Activated B cell treated with CpG ODN at 0.5 μM for 24 hours (primary cell): ENCODE data around the gene FAM110D. TPM values are rescaled to one million over a fixed set of nuclear protein-coding genes. Genes with fewer than 3 reads are reported as not detected.
A peak's percentile ranks its signal among the peaks of the same experiment; 100 is the strongest.

ENCODE experiments used
- ATAC-seq: fragments of 200-7000 bp; cut with Tn5 transposase; one replicate; pipeline ENCODE4 v1.10.0; 2021; ENCODE audit warnings: low read depth, mild to moderate bottlenecking, moderate library complexity
- CTCF ChIA-PET: fragments of 350-600 bp; sonication (Branson Sonifier 250); formaldehyde crosslinking; loops from one replicate; lab custom pipeline; 2021; ENCODE audit warnings: antibody characterized with exemption; lab: Charles Lee
- POLR2A ChIA-PET: fragments of 350-600 bp; sonication (Branson Sonifier 250); formaldehyde crosslinking; loops from one replicate; lab custom pipeline; 2021; ENCODE audit warnings: antibody characterized with exemption; lab: Charles Lee
- DNase-seq: peaks from one replicate; pipeline ENCODE4 v3.0.0; 2022
- H3K27ac Mint-ChIP-seq: one replicate; pipeline ENCODE4 v1.8.0; 2020; ENCODE audit warnings: mixed read lengths
- H3K27me3 Mint-ChIP-seq: one replicate; pipeline ENCODE4 v1.8.0; 2021; ENCODE audit warnings: mixed read lengths
- H3K36me3 Mint-ChIP-seq: one replicate; pipeline ENCODE4 v1.8.0; 2021; ENCODE audit warnings: low read depth, mixed read lengths
- H3K4me1 Mint-ChIP-seq: one replicate; pipeline ENCODE4 v1.8.0; 2021; ENCODE audit warnings: mixed read lengths
- H3K4me3 Mint-ChIP-seq: one replicate; pipeline ENCODE4 v1.8.0; 2020; ENCODE audit warnings: mild to moderate bottlenecking, mixed read lengths
- H3K9me3 Mint-ChIP-seq: one replicate; pipeline ENCODE4 v1.8.0; 2020; ENCODE audit warnings: mixed read lengths
- intact Hi-C: fragments of 100-400 bp; cut with micrococcal nuclease; formaldehyde crosslinking; loops from one replicate; pipeline ENCODE4 v1.15.1; 2024
- total RNA-seq: library from RNA; stranded (reverse); gene quantifications from 2 replicates; pipeline ENCODE4 v1.2.3, GENCODE V29; 2022
- TF ChIP-seq, protein P1 (sequence below): fragments of 200-600 bp; IDR thresholded peaks from one replicate; pipeline ENCODE4 v1.8.0; 2022; ENCODE audit warnings: antibody characterized with exemption, mild to moderate bottlenecking

Gene FAM110D
- not detected in 2 replicates for total RNA-seq

DNA sequence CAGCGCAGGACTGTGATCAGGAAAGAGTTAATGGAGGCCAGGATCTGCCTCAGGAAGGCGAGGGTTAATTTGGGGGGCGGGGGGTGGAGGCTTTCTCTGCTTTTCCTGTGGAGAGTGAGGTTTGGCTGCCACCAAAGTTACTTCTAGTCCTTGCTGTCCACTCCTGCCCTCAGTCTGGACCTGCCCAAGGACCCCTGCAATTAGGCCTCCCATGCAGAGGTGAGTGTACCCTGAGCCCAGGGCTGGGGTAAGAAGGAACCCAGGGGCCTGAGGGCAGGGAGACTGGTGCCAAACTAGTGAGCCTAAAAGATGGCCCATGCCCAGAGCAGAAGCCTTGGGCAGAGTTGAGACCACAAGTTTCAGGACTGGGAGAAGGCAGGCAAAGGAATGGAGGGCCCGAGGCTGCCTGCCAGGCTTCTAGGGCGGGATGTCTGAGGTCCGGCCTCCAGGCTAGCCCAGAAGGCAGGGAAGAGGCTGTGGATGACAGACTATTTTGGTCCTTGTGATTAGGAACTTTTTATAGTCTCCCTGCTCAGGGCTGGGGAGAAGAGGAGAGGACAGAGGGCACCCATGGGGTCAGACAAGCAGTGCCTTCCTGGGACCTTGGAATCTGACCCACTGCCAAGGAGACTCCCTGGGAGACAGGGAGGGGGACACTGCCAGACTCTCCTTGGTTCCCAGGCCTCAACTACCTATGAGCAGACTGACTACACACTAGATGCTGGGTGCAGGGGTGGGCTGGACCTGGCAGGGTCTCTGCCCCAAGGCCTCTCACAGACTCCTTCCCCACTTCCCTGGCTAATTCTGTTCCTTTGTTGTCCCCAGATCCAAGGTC lies at the start of gene FAM110D:
Gene FAM110D, plus strand, starts transcription at position 172 of the 835 bp plus-strand sequence. CDS start 2,213 bp downstream, outside the sequence.
- peaks cover 9% of the 10 kb centered on the region for H3K4me1 Mint-ChIP-seq
- H3K27ac Mint-ChIP-seq, result no peak within 1 kb of the TSS
- CTCF ChIA-PET, result no interaction called here
- no peaks in the 10 kb centered on the region for H3K9me3 Mint-ChIP-seq
- no peak within 1 kb of the TSS for H3K4me3 Mint-ChIP-seq
- ATAC-seq (no peak), DNase-seq (no peak)
- intact Hi-C loops, result no loop called here
- TF ChIP-seq, protein P1, sequence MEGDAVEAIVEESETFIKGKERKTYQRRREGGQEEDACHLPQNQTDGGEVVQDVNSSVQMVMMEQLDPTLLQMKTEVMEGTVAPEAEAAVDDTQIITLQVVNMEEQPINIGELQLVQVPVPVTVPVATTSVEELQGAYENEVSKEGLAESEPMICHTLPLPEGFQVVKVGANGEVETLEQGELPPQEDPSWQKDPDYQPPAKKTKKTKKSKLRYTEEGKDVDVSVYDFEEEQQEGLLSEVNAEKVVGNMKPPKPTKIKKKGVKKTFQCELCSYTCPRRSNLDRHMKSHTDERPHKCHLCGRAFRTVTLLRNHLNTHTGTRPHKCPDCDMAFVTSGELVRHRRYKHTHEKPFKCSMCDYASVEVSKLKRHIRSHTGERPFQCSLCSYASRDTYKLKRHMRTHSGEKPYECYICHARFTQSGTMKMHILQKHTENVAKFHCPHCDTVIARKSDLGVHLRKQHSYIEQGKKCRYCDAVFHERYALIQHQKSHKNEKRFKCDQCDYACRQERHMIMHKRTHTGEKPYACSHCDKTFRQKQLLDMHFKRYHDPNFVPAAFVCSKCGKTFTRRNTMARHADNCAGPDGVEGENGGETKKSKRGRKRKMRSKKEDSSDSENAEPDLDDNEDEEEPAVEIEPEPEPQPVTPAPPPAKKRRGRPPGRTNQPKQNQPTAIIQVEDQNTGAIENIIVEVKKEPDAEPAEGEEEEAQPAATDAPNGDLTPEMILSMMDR, result no peak
- H3K27me3 Mint-ChIP-seq, result peaks cover 40% of the 10 kb centered on the region
- POLR2A ChIA-PET, result interaction anchor here (0.7 kb wide), 1 partner anchor 1422 kb away, joined by 6 read pairs; no protein-coding TSS in a partner anchor
- no peaks in the 10 kb centered on the region for H3K36me3 Mint-ChIP-seq

DNA sequence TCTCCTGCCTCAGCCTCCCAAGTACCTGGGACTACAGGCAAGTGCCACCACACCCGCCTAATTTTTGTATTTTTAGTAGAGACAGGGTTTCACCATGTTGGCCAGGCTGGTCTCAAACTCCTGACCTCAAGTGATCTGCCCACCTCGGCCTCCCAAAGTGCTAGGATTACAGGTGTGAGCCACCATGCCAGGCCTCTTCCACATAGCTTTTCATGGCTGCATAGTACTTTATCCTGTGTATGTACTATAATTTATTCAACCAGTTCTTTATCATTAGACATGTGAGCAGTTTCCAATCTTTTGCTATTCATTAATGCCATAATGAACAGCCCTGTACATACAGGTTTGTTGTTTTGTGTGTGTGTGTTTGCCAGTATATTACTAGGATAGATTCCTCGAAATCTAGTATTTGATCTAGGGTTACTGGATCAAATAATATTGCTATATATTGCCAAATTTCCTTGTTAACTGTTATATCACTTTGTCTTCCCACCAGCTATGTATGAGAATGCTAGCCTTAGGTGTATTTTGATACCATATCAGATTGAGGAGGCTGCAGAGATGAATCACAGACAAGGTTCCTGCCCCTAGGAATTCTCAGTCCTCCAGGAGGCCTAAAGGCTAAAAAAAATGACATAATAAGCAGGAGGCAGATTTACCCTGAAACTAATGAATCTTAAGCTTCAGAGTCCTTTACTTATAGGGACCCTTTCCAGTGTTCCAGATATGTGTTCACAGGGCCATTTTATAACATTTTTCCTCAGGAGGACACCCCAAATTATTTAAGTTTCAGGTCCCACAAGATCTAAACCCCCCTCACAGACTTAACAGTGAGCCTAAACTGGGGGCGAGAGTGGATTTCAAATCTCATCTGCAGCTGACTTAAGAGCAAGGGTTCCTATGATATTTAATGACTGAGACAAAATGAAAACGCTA lies 49.4 kb upstream of the FAM110D start:
- no peak for DNase-seq
- ChIA-PET POLR2A (interaction anchor here (0.9 kb wide), 1 partner anchor 234 kb away, joined by 3 read pairs; the partner anchor contains the start of gene PAQR7), CTCF (interaction anchor here (0.7 to 1.3 kb wide), 4 partner anchors 34 to 310 kb away, joined by 3 to 8 read pairs (median 4); no protein-coding TSS in a partner anchor)
- TF ChIP-seq, protein P1, result no peak
- H3K27ac Mint-ChIP-seq, result no peak overlapping the region
- no peaks in the 10 kb centered on the region for H3K9me3 Mint-ChIP-seq
- H3K27me3 Mint-ChIP-seq, result peaks cover 2% of the 10 kb centered on the region
- peak overlapping the region; percentile 84 for H3K4me3 Mint-ChIP-seq
- peaks cover 11% of the 10 kb centered on the region for H3K36me3 Mint-ChIP-seq
- ATAC-seq, result no peak
- H3K4me1 Mint-ChIP-seq, result peaks cover 23% of the 10 kb centered on the region
- intact Hi-C loops, result loop anchor here (2.0 kb wide), 4 partner anchors 59 to 203 kb away; partner anchors contain the start of genes C1orf232, STMN1 and ZNF593

DNA sequence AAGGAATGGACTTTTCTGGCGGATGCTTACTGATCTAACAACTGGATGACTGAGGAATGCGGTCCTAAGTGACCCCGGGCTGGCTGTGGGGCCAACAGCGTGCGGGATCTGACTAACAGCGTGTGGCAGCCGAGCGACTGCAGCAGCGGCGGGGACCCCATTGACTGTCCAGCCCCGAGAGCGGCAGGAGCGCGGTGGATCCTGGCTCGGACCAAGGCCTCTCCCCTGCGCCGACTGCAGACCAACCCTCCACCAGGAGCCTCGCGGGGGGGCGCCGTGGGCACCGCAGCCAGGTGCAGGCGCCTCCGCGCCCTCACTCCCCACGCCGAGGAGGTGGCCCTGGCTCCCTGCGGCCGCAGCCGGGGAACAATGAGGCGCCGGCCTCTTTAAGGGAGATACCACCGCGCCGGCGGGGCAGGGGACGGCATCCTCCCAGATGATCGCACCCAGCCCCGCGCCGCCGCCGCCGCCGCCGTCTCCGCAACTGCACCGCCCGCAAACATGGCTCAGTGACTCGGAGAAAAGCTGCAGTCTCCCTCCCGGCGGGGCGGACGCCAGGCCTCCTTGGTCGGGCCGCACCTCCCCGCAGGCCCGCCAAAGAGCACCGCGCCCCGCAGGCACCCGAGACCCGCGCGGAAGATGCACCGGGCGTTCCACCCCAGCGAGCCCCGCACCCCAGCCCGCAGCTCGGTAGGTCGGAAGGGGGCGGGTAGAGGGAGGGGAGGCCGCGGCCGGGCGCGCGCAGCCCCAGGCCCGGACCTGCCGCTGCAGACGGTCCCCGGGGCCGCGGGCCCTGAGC lies 47.9 kb upstream of the FAM110D start:
- ATAC-seq, result peak; percentile 38
- H3K27ac Mint-ChIP-seq, result peak overlapping the region; percentile 66
- peaks cover 20% of the 10 kb centered on the region for H3K4me1 Mint-ChIP-seq
- peak overlapping the region; percentile 84 for H3K4me3 Mint-ChIP-seq
- DNase-seq, result peak; percentile 68
- peaks cover 18% of the 10 kb centered on the region for H3K36me3 Mint-ChIP-seq
- ChIA-PET CTCF (interaction anchor here (1.0 to 2.0 kb wide), 2 partner anchors 34 to 306 kb away, joined by 3 to 8 read pairs; no protein-coding TSS in a partner anchor), POLR2A (interaction anchor here (0.6 to 1.8 kb wide), 6 partner anchors 13 to 321 kb away, joined by 3 to 4 read pairs (median 4); partner anchors contain the start of gene DHDDS)
- H3K9me3 Mint-ChIP-seq, result no peaks in the 10 kb centered on the region
- TF ChIP-seq, protein P1, result no peak
- intact Hi-C loops, result loop anchor here (1.0 to 2.0 kb wide), 7 partner anchors 58 to 361 kb away; partner anchors contain the start of genes C1orf232, CEP85, DHDDS and HMGN2
- H3K27me3 Mint-ChIP-seq, result no peaks in the 10 kb centered on the region

DNA sequence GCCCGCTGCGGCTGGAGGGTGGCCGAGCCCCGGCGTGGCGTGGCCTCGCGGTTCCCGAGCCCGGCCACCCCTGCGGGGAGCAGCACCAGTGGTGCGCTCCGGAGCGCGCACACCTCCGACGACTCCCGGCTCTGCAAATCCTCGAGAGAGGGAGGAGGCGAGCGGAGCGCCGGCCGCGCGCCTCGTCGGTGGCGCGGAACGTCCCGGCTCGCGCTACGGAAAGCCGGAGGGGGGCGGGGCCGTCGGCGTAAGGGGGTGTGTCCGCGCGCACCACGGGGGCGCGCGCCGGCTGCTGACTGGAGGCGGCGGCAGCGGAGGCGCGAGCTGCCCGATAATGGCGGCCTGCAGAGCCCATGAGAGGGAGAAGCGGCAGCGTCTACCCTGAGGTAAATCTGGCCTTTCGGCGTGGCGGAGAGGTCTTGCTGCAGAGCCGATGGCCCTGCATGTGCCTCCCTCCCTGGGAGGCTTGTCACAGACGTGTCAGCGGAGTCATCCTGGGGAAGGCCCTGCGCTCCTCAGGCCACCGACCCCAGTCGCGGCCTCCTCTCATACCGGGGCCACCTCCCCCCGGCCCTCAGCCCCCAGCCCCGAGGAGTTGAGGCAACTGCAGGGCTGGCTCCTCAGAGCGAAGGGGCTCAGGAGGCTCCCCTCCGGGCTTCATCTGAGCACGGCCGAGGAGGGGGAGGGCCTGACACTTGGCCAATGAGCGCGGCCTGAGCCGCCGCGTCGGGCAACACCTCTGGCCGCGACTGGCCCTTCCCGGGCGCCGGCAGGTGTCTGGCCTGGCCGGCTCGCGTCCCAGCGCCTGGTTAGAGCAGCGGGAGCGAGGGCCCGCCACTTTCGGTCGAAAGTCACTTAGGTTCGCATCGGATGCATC lies 47.1 kb upstream of the FAM110D start, which contains the start of gene PDIK1L:
Gene PDIK1L, plus strand, starts transcription at position 295 of the 877 bp plus-strand sequence. CDS start 2,485 bp downstream, outside the sequence.
- ATAC-seq, result peak; percentile 80
- intact Hi-C loops, result loop anchor here (1.0 to 2.0 kb wide), 7 partner anchors 57 to 361 kb away; partner anchors contain the start of genes C1orf232, CEP85, DHDDS and HMGN2
- H3K4me1 Mint-ChIP-seq, result peaks cover 20% of the 10 kb centered on the region
- H3K27ac Mint-ChIP-seq, result peak within 1 kb of the TSS; percentile 89
- peak within 1 kb of the TSS; percentile 94 for H3K4me3 Mint-ChIP-seq
- peaks cover 20% of the 10 kb centered on the region for H3K36me3 Mint-ChIP-seq
- TF ChIP-seq, protein P1, result no peak
- DNase-seq, result peak; percentile 90
- ChIA-PET CTCF (interaction anchor here (1.0 to 2.0 kb wide), 2 partner anchors 33 to 306 kb away, joined by 3 to 8 read pairs; no protein-coding TSS in a partner anchor), POLR2A (interaction anchor here (0.6 to 1.8 kb wide), 6 partner anchors 12 to 321 kb away, joined by 3 to 4 read pairs (median 4); partner anchors contain the start of gene DHDDS)
- H3K27me3 Mint-ChIP-seq, result no peaks in the 10 kb centered on the region
- no peaks in the 10 kb centered on the region for H3K9me3 Mint-ChIP-seq
